Hepatocyte (in vitro differentiated cells): Measurements from ENCODE around the gene SLC31A1.

Experiments used
- CTCF ChIP-seq: fragments of 200-600 bp; sonication (generic); IDR thresholded peaks from 2 replicates; pipeline ENCODE4 v1.5.1; 2016; ENCODE audit warnings: antibody characterized with exemption, mild to moderate bottlenecking; ENCODE audit not compliant: poor library complexity
- EZH2 ChIP-seq: fragments of 200-600 bp; sonication (generic); IDR thresholded peaks from 2 replicates; pipeline ENCODE4 v1.6.1; 2016; ENCODE audit warnings: antibody characterized with exemption, mild to moderate bottlenecking, borderline replicate concordance
- EZH2phosphoT487 ChIP-seq: fragments of 200-600 bp; sonication (generic); IDR thresholded peaks from one replicate; pipeline ENCODE4 v1.6.1; 2018; ENCODE audit warnings: antibody characterized with exemption, mild to moderate bottlenecking, low read depth, moderate library complexity; ENCODE audit not compliant: unreplicated experiment, severe bottlenecking

GRCh38 chr9:113237026-113237425, 15.7 kb downstream of the SLC31A1 start:
- TF ChIP-seq CTCF (no peak), EZH2 (no peak), EZH2phosphoT487 (no peak)
